MM.1S (cell line): ENCODE data around the gene GFOD2.

Source experiments
- DNase-seq: peaks from one replicate; pipeline ENCODE4 v3.0.0-alpha.2; 2015
- H2AFZ ChIP-seq: fragments of 300-600 bp; sonication (generic); 2 replicates; pipeline ENCODE4 v1.6.0; 2016; ENCODE audit warnings: antibody characterized with exemption, low read length
- H3F3A ChIP-seq: fragments of 300-600 bp; sonication (generic); 2 replicates; pipeline ENCODE4 v1.6.1; 2016; ENCODE audit warnings: mild to moderate bottlenecking, antibody characterized with exemption, low read length, moderate library complexity, mixed read lengths; ENCODE audit not compliant: insufficient read depth
- H3K27ac ChIP-seq: fragments of 300-600 bp; sonication (generic); 2 replicates; pipeline ENCODE4 v1.5.1; 2016; ENCODE audit warnings: mild to moderate bottlenecking, low read length
- H3K27me3 ChIP-seq: fragments of 300-600 bp; sonication (generic); replicated peaks from 2 replicates; pipeline ENCODE4 v1.6.0; 2016; ENCODE audit warnings: low read length; ENCODE audit not compliant: insufficient read depth
- H3K36me3 ChIP-seq: fragments of 300-600 bp; sonication (generic); replicated peaks from 2 replicates; pipeline ENCODE4 v1.6.1; 2016; ENCODE audit warnings: mild to moderate bottlenecking, low read length, mixed read lengths; ENCODE audit not compliant: insufficient read depth
- H3K4me1 ChIP-seq: fragments of 300-600 bp; sonication (generic); 2 replicates; pipeline ENCODE4 v1.6.1; 2016; ENCODE audit warnings: low read length, mixed read lengths
- H3K4me2 ChIP-seq: fragments of 300-600 bp; sonication (generic); 2 replicates; pipeline ENCODE4 v1.6.0; 2016; ENCODE audit warnings: low read depth, low read length
- H3K4me3 ChIP-seq: fragments of 300-600 bp; sonication (generic); 2 replicates; pipeline ENCODE4 v1.5.1; 2016; ENCODE audit warnings: low read length, mixed read lengths
- H3K79me2 ChIP-seq: fragments of 300-600 bp; sonication (generic); 2 replicates; pipeline ENCODE4 v1.6.1; 2016; ENCODE audit warnings: mixed run types, low read length, mixed read lengths
- H3K9ac ChIP-seq: fragments of 300-600 bp; sonication (generic); 2 replicates; pipeline ENCODE4 v1.6.1; 2016; ENCODE audit warnings: low read length, mixed read lengths
- H3K9me2 ChIP-seq: fragments of 300-600 bp; sonication (generic); replicated peaks from 2 replicates; pipeline ENCODE4 v1.6.1; 2016; ENCODE audit warnings: mild to moderate bottlenecking, low read length, mixed read lengths; ENCODE audit not compliant: insufficient read depth
- H3K9me3 ChIP-seq: fragments of 300-600 bp; sonication (generic); replicated peaks from 2 replicates; pipeline ENCODE4 v1.6.1; 2016; ENCODE audit warnings: mild to moderate bottlenecking, low read length, mixed read lengths; ENCODE audit not compliant: insufficient read depth
- H4K20me1 ChIP-seq: fragments of 300-600 bp; sonication (generic); 2 replicates; pipeline ENCODE4 v1.6.1; 2016; ENCODE audit warnings: mild to moderate bottlenecking, low read length, moderate library complexity, mixed read lengths; ENCODE audit not compliant: insufficient read depth
- EZH2 ChIP-seq: fragments of 300-600 bp; sonication (generic); optimal IDR thresholded peaks from 2 replicates; pipeline ENCODE3; 2017; ENCODE audit warnings: low read depth, mild to moderate bottlenecking, antibody characterized with exemption, low read length, mixed read lengths
- EZH2phosphoT487 ChIP-seq: fragments of 300-600 bp; sonication (generic); IDR thresholded peaks from 2 replicates; pipeline ENCODE4 v1.6.1; 2018; ENCODE audit warnings: antibody characterized with exemption, low read length
- TF ChIP-seq, protein P1 (sequence below): fragments of 300-600 bp; sonication (generic); IDR thresholded peaks from 2 replicates; pipeline ENCODE4 v1.5.1; 2016; ENCODE audit warnings: antibody characterized with exemption, low read length, mixed read lengths

The GFOD2 gene

DNA sequence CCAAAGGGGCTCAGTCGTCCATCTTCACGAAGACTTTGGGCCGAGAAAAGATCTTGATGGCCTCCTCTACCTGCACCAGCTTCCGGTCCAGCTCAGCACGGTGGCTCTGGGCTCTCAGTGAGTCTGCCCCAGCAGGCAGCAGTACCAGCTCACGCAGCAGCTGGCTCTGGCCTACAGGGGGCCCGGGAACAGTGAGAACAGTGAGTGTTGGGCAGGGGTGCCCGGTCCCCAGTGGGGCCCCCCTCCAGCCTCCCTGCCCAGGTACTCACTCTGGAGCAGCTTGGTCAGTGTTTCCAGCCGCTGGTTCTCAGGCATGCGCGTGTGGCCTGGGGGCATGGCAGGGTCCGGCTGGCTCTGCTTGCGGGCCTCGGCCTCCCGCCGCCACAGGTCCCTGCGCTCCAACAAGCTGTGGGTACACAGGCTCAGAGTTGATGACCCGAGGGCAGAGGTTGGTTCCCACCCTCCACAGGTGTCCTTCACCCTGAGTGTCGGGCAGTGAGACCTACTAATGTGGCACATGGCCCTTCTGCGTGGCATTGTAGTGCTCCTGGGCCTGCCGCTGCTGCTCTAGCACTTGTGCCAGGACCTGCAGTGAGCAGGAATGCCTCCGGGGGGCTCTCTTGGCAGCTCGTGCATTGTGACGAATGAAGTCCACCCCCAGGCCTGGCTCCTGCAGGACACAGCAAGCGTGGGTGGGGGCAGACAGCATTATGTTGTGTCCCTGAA lies 55.8 kb downstream of the GFOD2 start:
- Histone ChIP-seq H3K36me3 (no peaks in the 10 kb centered on the region), H3K9me3 (no peaks in the 10 kb centered on the region), H3F3A (peaks cover 23% of the 10 kb centered on the region), H3K9me2 (no peaks in the 10 kb centered on the region), H3K4me1 (peaks cover 28% of the 10 kb centered on the region), H4K20me1 (no peaks in the 10 kb centered on the region), H2AFZ (no peak overlapping the region), H3K4me3 (no peak overlapping the region), H3K27ac (no peak overlapping the region), H3K9ac (no peak overlapping the region), H3K27me3 (no peaks in the 10 kb centered on the region), H3K4me2 (no peak overlapping the region), H3K79me2 (peaks cover 46% of the 10 kb centered on the region)
- TF ChIP-seq, protein P1, sequence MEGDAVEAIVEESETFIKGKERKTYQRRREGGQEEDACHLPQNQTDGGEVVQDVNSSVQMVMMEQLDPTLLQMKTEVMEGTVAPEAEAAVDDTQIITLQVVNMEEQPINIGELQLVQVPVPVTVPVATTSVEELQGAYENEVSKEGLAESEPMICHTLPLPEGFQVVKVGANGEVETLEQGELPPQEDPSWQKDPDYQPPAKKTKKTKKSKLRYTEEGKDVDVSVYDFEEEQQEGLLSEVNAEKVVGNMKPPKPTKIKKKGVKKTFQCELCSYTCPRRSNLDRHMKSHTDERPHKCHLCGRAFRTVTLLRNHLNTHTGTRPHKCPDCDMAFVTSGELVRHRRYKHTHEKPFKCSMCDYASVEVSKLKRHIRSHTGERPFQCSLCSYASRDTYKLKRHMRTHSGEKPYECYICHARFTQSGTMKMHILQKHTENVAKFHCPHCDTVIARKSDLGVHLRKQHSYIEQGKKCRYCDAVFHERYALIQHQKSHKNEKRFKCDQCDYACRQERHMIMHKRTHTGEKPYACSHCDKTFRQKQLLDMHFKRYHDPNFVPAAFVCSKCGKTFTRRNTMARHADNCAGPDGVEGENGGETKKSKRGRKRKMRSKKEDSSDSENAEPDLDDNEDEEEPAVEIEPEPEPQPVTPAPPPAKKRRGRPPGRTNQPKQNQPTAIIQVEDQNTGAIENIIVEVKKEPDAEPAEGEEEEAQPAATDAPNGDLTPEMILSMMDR = no peak; the same call in none of the 2 replicates
- TF ChIP-seq EZH2 (no peak), EZH2phosphoT487 (no peak)
- no peak for DNase-seq

DNA sequence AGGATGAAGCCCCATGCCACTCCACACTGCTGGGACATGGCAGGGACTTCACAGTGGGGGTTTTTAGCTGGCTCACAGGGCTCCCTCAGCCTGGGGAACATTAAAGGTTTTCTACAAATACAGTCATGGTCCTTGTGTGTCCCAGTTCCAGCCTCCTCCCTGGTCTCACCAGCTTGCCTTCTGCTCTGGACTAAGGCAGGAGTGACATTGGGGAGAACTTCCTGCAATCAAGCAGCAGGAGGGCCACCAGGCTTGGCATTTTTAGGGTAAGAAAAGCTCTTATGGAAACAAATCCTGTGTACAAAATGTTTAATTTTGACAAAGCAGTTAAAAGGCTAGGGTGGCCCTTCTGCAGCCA lies 56.5 kb downstream of the GFOD2 start:
- Histone ChIP-seq H3F3A (peaks cover 20% of the 10 kb centered on the region), H3K27me3 (no peaks in the 10 kb centered on the region), H3K4me1 (peaks cover 24% of the 10 kb centered on the region), H3K9ac (no peak overlapping the region), H2AFZ (no peak overlapping the region), H3K79me2 (peaks cover 53% of the 10 kb centered on the region), H3K36me3 (no peaks in the 10 kb centered on the region), H4K20me1 (no peaks in the 10 kb centered on the region), H3K27ac (no peak overlapping the region), H3K4me3 (no peak overlapping the region), H3K9me3 (no peaks in the 10 kb centered on the region), H3K4me2 (no peak overlapping the region), H3K9me2 (no peaks in the 10 kb centered on the region)
- TF ChIP-seq EZH2 (no peak), EZH2phosphoT487 (no peak)
- TF ChIP-seq, protein P1 = no peak
- no peak for DNase-seq

DNA sequence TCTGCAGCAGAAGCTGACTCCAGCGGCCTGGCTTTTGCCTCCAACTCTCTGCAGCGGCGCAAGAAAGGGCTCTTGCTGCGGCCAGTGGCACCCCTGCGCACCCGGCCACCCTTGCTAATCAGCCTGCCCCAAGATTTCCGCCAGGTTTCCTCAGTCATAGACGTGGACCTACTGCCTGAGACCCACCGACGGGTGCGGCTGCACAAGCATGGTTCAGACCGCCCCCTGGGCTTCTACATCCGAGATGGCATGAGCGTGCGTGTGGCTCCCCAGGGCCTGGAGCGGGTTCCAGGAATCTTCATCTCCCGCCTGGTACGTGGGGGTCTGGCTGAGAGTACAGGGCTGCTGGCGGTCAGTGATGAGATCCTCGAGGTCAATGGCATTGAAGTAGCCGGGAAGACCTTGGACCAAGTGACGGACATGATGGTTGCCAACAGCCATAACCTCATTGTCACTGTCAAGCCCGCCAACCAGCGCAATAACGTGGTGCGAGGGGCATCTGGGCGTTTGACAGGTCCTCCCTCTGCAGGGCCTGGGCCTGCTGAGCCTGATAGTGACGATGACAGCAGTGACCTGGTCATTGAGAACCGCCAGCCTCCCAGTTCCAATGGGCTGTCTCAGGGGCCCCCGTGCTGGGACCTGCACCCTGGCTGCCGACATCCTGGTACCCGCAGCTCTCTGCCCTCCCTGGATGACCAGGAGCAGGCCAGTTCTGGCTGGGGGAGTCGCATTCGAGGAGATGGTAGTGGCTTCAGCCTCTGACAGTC lies 57.0 kb downstream of the GFOD2 start:
- H3K9me3 ChIP-seq = no peaks in the 10 kb centered on the region
- peaks cover 15% of the 10 kb centered on the region for H3F3A ChIP-seq
- H2AFZ ChIP-seq = no peak overlapping the region
- peak overlapping the region; percentile 91 for H3K4me3 ChIP-seq
- no peak for TF ChIP-seq EZH2phosphoT487
- no peak for TF ChIP-seq EZH2
- TF ChIP-seq, protein P1 = no peak
- H3K4me1 ChIP-seq = peaks cover 18% of the 10 kb centered on the region
- H3K4me2 ChIP-seq = peak overlapping the region; percentile 99
- H3K36me3 ChIP-seq = no peaks in the 10 kb centered on the region
- peak overlapping the region; percentile 94; the same call in 1 of the 2 replicates for H3K27ac ChIP-seq
- peak overlapping the region; percentile 95; the same call in 1 of the 2 replicates for H3K9ac ChIP-seq
- H3K27me3 ChIP-seq = no peaks in the 10 kb centered on the region
- H3K9me2 ChIP-seq = no peaks in the 10 kb centered on the region
- DNase-seq = no peak
- no peaks in the 10 kb centered on the region for H4K20me1 ChIP-seq
- H3K79me2 ChIP-seq = peaks cover 54% of the 10 kb centered on the region
